Liver (tissue), 9 donors: Measurements from ENCODE around the gene BTBD9. TPM values are rescaled to one million over a fixed set of nuclear protein-coding genes. Genes with fewer than 3 reads are reported as not detected.

Source experiments
- DNase-seq: peaks from one replicate; pipeline ENCODE4 v3.0.0-alpha.2; 2017; ENCODE audit warnings: low spot score
- H3K27ac ChIP-seq, 2 donors: one replicate each; pipeline ENCODE4 v1.7.0; 2013; ENCODE audit warnings: inconsistent platforms in 2 of 2, low read length in 2 of 2, control low read depth in 1 of 2, low read depth in 1 of 2, mild to moderate bottlenecking in 1 of 2
- H3K27me3 ChIP-seq, 4 donors: one replicate each; pipeline versions ENCODE4 v1.6.1 to v1.7.0; 2013; ENCODE audit warnings: low read length in 3 of 4, inconsistent platforms in 1 of 4, mild to moderate bottlenecking in 1 of 4, moderate library complexity in 1 of 4; ENCODE audit not compliant: control insufficient read depth in 4 of 4, insufficient read depth in 4 of 4
- H3K36me3 ChIP-seq, 4 donors: one replicate each; pipeline versions ENCODE4 v1.6.1 to v1.7.0; 2013; ENCODE audit warnings: low read length in 3 of 4, mild to moderate bottlenecking in 3 of 4, low read depth in 1 of 4, moderate library complexity in 1 of 4; ENCODE audit not compliant: control insufficient read depth in 4 of 4, insufficient read depth in 3 of 4
- H3K4me1 ChIP-seq, 4 donors: one replicate each; pipeline versions ENCODE4 v1.6.1 to v1.7.0; 2013; ENCODE audit warnings: low read length in 3 of 4, mild to moderate bottlenecking in 3 of 4, moderate library complexity in 1 of 4; ENCODE audit not compliant: control insufficient read depth in 4 of 4, insufficient read depth in 4 of 4
- H3K4me3 ChIP-seq, 3 donors: one replicate each; pipeline versions ENCODE4 v1.6.1 to v1.7.0; 2013; ENCODE audit warnings: low read length in 3 of 3, control low read depth in 1 of 3, low read depth in 1 of 3, mild to moderate bottlenecking in 1 of 3
- H3K9ac ChIP-seq, 2 donors: one replicate each; pipeline ENCODE4 v1.7.0; 2013; ENCODE audit warnings: low read length in 2 of 2, mild to moderate bottlenecking in 2 of 2, moderate library complexity in 2 of 2, control low read depth in 1 of 2, low read depth in 1 of 2
- H3K9me3 ChIP-seq, 4 donors: one replicate each; pipeline versions ENCODE4 v1.6.1 to v1.7.0; 2013; ENCODE audit warnings: low read length in 3 of 4; ENCODE audit not compliant: control insufficient read depth in 4 of 4
- HNF4A ChIP-seq, 2 donors: conservative IDR thresholded peaks; 2 replicates each; pipeline ENCODE4 v1.6.1; 2016; ENCODE audit warnings: antibody characterized with exemption in 2 of 2, mild to moderate bottlenecking in 2 of 2
- HNF4G ChIP-seq: IDR thresholded peaks from 2 replicates; pipeline ENCODE4 v1.6.1; 2016; ENCODE audit warnings: antibody characterized with exemption
- JUND ChIP-seq, 2 donors: IDR thresholded peaks; 2 replicates each; pipeline ENCODE4 v1.6.1; 2016; ENCODE audit warnings: antibody characterized with exemption in 2 of 2
- RAD21 ChIP-seq, 2 donors: IDR thresholded peaks; 2 replicates each; pipeline ENCODE4 v1.6.1; 2016; ENCODE audit warnings: antibody characterized with exemption in 2 of 2, mild to moderate bottlenecking in 2 of 2
- WGBS: extraction: QIAGEN DNeasy Blood & Tissue Kit; methylation state at CpG from one replicate; pipeline ENCODE4 v1.1.7; 2013; 5-methylcytosine and 5-hydroxymethylcytosine counted together
- polyA plus RNA-seq, 2 donors: library from polyadenylated mRNA; stranded (reverse) in 1 of 2; unstranded in 1 of 2; fragments of 200-250 nt in 1 of 2; fragments of >200 nt in 1 of 2; fragmentation: Nextera tagmentation in 1 of 2; extraction: Ambion mirVana in 1 of 2; gene quantifications; one replicate each; pipeline versions ENCODE4 v1.2.1 to v1.2.3, GENCODE V29; 2013 to 2015
- total RNA-seq, 2 donors: library from RNA; depleted of rRNA; stranded (reverse); fragments of >200 nt; gene quantifications; one replicate each; pipeline ENCODE4 v1.2.3, GENCODE V29; 2014
- TF ChIP-seq, protein P1 (sequence below): IDR thresholded peaks from 2 replicates; pipeline ENCODE4 v1.6.1; 2016; ENCODE audit warnings: antibody characterized with exemption, mild to moderate bottlenecking
- TF ChIP-seq, protein P2 (sequence below): IDR thresholded peaks from 2 replicates; pipeline ENCODE4 v1.6.1; 2016; ENCODE audit warnings: antibody characterized with exemption
- TF ChIP-seq, protein P3 (sequence below): fragments of 150-350 bp; IDR thresholded peaks from 2 replicates; pipeline ENCODE4 v1.5.1; 2017; ENCODE audit warnings: improper control_type of control experiment, low read depth, low read length; ENCODE audit not compliant: missing input control
- donor health status: healthy.
- donor health status: healthy.
- donor health status: healthy.
- donor health status: healthy.
- donor health status: healthy.

Gene BTBD9
- total and polyA plus RNA-seq, 4 donors, result 2.0 to 12.4 (median 5.7) TPM

DNA sequence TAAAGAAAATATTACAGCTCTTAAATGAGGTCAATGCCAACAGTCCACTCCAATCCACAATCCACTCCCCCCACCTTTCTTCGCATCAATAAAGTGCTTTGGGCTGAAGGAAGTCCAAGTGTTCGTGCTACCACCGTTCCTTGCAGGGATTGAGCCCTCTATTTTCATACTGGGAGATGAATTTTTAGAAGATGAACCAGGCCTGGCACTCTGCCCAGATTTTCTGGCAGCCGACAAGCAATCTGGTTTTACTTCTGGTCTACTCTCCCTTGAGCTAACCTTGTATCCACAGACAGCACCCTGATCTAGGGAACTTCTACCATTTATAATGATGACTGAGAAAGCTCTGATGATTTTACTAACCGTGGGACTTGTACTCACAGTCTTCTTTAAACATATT, 72.3 kb downstream of the BTBD9 start:
- 47% methylated on average over 5 of the region's 5 CpGs for WGBS
- peak; percentile 37 for DNase-seq

DNA sequence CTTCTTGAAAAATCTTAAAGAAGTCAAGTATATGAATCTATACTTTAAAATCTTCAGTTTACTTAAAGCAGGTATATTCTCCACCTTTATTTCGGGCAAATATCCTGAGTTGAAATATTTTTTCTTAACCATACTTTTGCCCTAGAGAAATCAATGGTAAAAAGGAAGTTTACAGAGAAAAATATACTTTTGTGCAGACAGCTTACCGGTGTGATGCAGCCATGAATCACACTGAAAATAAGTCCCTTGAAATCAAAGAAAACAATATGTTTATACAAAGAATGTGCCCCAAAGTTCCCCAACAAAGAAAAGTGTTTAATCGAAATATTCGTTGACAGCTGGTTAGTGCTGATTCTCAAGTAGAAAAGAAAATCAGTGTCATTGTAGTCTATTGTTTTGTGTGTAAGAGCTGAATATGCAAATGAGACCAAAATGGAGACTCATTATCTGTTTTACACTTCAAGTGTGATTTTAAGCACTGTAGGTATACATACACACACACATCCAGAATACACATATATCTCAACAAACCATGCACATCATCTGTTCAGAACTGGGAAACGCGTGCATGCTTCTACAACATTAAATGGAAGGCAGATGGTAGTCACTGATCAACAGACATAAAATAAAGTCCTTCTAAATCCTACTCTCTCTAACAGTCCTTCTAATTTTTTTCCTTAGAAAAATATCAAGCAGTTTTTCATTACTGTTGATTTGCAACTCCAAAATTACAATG, 73.3 kb downstream of the BTBD9 start:
- TF ChIP-seq, protein P1, sequence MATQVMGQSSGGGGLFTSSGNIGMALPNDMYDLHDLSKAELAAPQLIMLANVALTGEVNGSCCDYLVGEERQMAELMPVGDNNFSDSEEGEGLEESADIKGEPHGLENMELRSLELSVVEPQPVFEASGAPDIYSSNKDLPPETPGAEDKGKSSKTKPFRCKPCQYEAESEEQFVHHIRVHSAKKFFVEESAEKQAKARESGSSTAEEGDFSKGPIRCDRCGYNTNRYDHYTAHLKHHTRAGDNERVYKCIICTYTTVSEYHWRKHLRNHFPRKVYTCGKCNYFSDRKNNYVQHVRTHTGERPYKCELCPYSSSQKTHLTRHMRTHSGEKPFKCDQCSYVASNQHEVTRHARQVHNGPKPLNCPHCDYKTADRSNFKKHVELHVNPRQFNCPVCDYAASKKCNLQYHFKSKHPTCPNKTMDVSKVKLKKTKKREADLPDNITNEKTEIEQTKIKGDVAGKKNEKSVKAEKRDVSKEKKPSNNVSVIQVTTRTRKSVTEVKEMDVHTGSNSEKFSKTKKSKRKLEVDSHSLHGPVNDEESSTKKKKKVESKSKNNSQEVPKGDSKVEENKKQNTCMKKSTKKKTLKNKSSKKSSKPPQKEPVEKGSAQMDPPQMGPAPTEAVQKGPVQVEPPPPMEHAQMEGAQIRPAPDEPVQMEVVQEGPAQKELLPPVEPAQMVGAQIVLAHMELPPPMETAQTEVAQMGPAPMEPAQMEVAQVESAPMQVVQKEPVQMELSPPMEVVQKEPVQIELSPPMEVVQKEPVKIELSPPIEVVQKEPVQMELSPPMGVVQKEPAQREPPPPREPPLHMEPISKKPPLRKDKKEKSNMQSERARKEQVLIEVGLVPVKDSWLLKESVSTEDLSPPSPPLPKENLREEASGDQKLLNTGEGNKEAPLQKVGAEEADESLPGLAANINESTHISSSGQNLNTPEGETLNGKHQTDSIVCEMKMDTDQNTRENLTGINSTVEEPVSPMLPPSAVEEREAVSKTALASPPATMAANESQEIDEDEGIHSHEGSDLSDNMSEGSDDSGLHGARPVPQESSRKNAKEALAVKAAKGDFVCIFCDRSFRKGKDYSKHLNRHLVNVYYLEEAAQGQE, result no peak
- TF ChIP-seq JUND (IDR thresholded peaks at IDR 0.05), result no peak
- TF ChIP-seq, protein P2, sequence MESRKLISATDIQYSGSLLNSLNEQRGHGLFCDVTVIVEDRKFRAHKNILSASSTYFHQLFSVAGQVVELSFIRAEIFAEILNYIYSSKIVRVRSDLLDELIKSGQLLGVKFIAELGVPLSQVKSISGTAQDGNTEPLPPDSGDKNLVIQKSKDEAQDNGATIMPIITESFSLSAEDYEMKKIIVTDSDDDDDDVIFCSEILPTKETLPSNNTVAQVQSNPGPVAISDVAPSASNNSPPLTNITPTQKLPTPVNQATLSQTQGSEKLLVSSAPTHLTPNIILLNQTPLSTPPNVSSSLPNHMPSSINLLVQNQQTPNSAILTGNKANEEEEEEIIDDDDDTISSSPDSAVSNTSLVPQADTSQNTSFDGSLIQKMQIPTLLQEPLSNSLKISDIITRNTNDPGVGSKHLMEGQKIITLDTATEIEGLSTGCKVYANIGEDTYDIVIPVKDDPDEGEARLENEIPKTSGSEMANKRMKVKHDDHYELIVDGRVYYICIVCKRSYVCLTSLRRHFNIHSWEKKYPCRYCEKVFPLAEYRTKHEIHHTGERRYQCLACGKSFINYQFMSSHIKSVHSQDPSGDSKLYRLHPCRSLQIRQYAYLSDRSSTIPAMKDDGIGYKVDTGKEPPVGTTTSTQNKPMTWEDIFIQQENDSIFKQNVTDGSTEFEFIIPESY, result no peak
- Histone ChIP-seq H3K4me1 (no peaks in the 10 kb centered on the region), H3K36me3 (no peaks in the 10 kb centered on the region), H3K27ac (no peak overlapping the region), H3K27me3 (no peaks in the 10 kb centered on the region), H3K9ac (no peak overlapping the region), H3K4me3 (no peak overlapping the region), H3K9me3 (no peaks in the 10 kb centered on the region)
- DNase-seq, result no peak
- 97% methylated on average over 6 of the region's 6 CpGs for whole genome bisulfite sequencing

More for the DNA sequence above, 72.3 kb downstream of the BTBD9 start:
- H3K27ac ChIP-seq, result no peak overlapping the region
- no peak overlapping the region for H3K9ac ChIP-seq
- H3K9me3 ChIP-seq, result no peaks in the 10 kb centered on the region
- peak in 1 of 2 donors; percentile 16 for TF ChIP-seq RAD21 (IDR thresholded peaks at IDR 0.05)
- TF ChIP-seq, protein P3, sequence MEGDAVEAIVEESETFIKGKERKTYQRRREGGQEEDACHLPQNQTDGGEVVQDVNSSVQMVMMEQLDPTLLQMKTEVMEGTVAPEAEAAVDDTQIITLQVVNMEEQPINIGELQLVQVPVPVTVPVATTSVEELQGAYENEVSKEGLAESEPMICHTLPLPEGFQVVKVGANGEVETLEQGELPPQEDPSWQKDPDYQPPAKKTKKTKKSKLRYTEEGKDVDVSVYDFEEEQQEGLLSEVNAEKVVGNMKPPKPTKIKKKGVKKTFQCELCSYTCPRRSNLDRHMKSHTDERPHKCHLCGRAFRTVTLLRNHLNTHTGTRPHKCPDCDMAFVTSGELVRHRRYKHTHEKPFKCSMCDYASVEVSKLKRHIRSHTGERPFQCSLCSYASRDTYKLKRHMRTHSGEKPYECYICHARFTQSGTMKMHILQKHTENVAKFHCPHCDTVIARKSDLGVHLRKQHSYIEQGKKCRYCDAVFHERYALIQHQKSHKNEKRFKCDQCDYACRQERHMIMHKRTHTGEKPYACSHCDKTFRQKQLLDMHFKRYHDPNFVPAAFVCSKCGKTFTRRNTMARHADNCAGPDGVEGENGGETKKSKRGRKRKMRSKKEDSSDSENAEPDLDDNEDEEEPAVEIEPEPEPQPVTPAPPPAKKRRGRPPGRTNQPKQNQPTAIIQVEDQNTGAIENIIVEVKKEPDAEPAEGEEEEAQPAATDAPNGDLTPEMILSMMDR, result no peak
- H3K4me1 ChIP-seq, result no peaks in the 10 kb centered on the region
- H3K27me3 ChIP-seq, result no peaks in the 10 kb centered on the region
- H3K4me3 ChIP-seq, result no peak overlapping the region
- H3K36me3 ChIP-seq, result no peaks in the 10 kb centered on the region

DNA sequence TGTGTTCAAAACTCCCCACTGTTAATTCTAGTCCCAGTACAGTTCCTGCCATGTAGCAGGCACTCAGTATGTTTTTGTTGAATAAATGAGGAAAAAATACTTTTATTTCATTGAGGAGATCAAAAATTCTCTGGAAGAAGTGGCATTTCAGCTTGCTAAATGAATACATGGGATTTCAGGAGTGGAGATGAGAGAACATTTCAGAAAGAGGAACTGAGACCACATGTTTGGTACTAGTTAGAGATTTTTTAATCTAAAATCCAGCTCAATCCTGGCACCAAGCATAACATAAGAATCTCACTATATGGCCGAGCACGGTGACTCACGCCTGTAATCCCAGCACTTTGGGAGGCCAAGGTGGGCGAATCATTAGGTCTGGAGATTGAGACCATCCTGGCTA, 75.4 kb downstream of the BTBD9 start:
- H3K4me1 ChIP-seq, result no peaks in the 10 kb centered on the region
- TF ChIP-seq HNF4A (conservative IDR thresholded peaks at IDR 0.05) (no peak), HNF4G (no peak), RAD21 (IDR thresholded peaks at IDR 0.05) (no peak), JUND (IDR thresholded peaks at IDR 0.05) (no peak)
- TF ChIP-seq, protein P3, result no peak
- no peaks in the 10 kb centered on the region for H3K9me3 ChIP-seq
- WGBS, result 86% methylated on average over 4 of the region's 4 CpGs
- no peaks in the 10 kb centered on the region for H3K36me3 ChIP-seq
- no peaks in the 10 kb centered on the region for H3K27me3 ChIP-seq
- no peak overlapping the region for H3K4me3 ChIP-seq
- DNase-seq, result no peak
- no peak overlapping the region for H3K27ac ChIP-seq
- no peak overlapping the region for H3K9ac ChIP-seq
